H9 (cell line): Measurements from ENCODE around the gene FBXO40. TPM values are rescaled to one million over a fixed set of nuclear protein-coding genes. Genes with fewer than 3 reads are reported as not detected.

Experiments used
- DNase-seq: peaks from one replicate; pipeline ENCODE4 v3.0.0-alpha.2; 2017
- H2AFZ ChIP-seq: one replicate; pipeline ENCODE4 v1.6.1; 2013; ENCODE audit warnings: mild to moderate bottlenecking, low read length, control low read depth, moderate library complexity
- H2AK5ac ChIP-seq: 2 replicates; pipeline ENCODE4 v1.6.1; 2013; ENCODE audit warnings: low read length, control low read depth, mixed read lengths; ENCODE audit not compliant: insufficient read length
- H2BK120ac ChIP-seq: one replicate; pipeline ENCODE4 v1.6.1; 2013; ENCODE audit warnings: low read depth, mild to moderate bottlenecking, low read length, control low read depth, inconsistent platforms; ENCODE audit not compliant: poor library complexity, severe bottlenecking
- H2BK12ac ChIP-seq: 2 replicates; pipeline ENCODE4 v1.6.1; 2013; ENCODE audit warnings: low read length, control low read depth, mixed read lengths, low read depth; ENCODE audit not compliant: insufficient read length
- H2BK15ac ChIP-seq: 2 replicates; pipeline ENCODE4 v1.6.1; 2013; ENCODE audit warnings: low read depth, low read length, control low read depth
- H2BK20ac ChIP-seq: one replicate; pipeline ENCODE4 v1.6.1; 2013; ENCODE audit warnings: low read depth, mild to moderate bottlenecking, low read length, control low read depth, inconsistent platforms; ENCODE audit not compliant: poor library complexity, severe bottlenecking
- H2BK5ac ChIP-seq: 2 replicates; pipeline ENCODE4 v1.6.1; 2013; ENCODE audit warnings: low read length, control low read depth, mixed read lengths; ENCODE audit not compliant: insufficient read length
- H3K14ac ChIP-seq: 2 replicates; pipeline ENCODE4 v1.6.1; 2013; ENCODE audit warnings: low read length, control low read depth; ENCODE audit not compliant: insufficient read depth
- H3K18ac ChIP-seq: 2 replicates; pipeline ENCODE4 v1.6.1; 2013; ENCODE audit warnings: low read depth, mild to moderate bottlenecking, mixed read lengths, low read length, control low read depth; ENCODE audit not compliant: insufficient read length
- H3K23ac ChIP-seq: 2 replicates; pipeline ENCODE4 v1.6.1; 2013; ENCODE audit warnings: low read length, control low read depth, mixed read lengths, low read depth; ENCODE audit not compliant: insufficient read length
- H3K23me2 ChIP-seq: 2 replicates; pipeline ENCODE4 v1.6.1; 2013; ENCODE audit warnings: low read depth, mild to moderate bottlenecking, mixed read lengths, low read length, control low read depth; ENCODE audit not compliant: insufficient read length, poor library complexity, severe bottlenecking
- H3K27ac ChIP-seq: 2 replicates; pipeline ENCODE4 v1.5.1; 2013; ENCODE audit warnings: low read length, control low read depth, mixed read lengths, low read depth; ENCODE audit not compliant: insufficient read length
- H3K27me3 ChIP-seq: 2 replicates; pipeline ENCODE4 v1.6.1; 2013; ENCODE audit warnings: low read length, control low read depth, inconsistent platforms; ENCODE audit not compliant: insufficient read depth
- H3K4ac ChIP-seq: 2 replicates; pipeline ENCODE4 v1.6.1; 2013; ENCODE audit warnings: low read depth, mild to moderate bottlenecking, control low read depth, inconsistent platforms, low read length, moderate library complexity
- H3K4me1 ChIP-seq: 2 replicates; pipeline ENCODE4 v1.6.1; 2013; ENCODE audit warnings: low read length, control low read depth, inconsistent platforms; ENCODE audit not compliant: insufficient read depth
- H3K4me2 ChIP-seq: 2 replicates; pipeline ENCODE4 v1.6.1; 2013; ENCODE audit warnings: low read length, control low read depth, mixed read lengths; ENCODE audit not compliant: insufficient read length, insufficient read depth
- H3K56ac ChIP-seq: 2 replicates; pipeline ENCODE4 v1.6.1; 2013; ENCODE audit warnings: low read depth, mild to moderate bottlenecking, mixed read lengths, low read length, control low read depth; ENCODE audit not compliant: insufficient read length
- H3K79me1 ChIP-seq: 2 replicates; pipeline ENCODE4 v1.6.1; 2013; ENCODE audit warnings: low read depth, mild to moderate bottlenecking, moderate library complexity, low read length, control low read depth, inconsistent platforms; ENCODE audit not compliant: insufficient read depth, poor library complexity, severe bottlenecking
- H3K79me2 ChIP-seq: 2 replicates; pipeline ENCODE4 v1.6.1; 2013; ENCODE audit warnings: low read length, control low read depth, inconsistent platforms; ENCODE audit not compliant: insufficient read depth
- H3K9ac ChIP-seq: 2 replicates; pipeline ENCODE4 v1.6.1; 2013; ENCODE audit warnings: low read length, control low read depth, mixed read lengths; ENCODE audit not compliant: insufficient read length; ENCODE audit errors: extremely low read depth
- H3K9me3 ChIP-seq: one replicate; pipeline ENCODE4 v1.6.1; 2013; ENCODE audit warnings: low read depth, low read length, inconsistent platforms; ENCODE audit not compliant: control insufficient read depth
- H3T11ph ChIP-seq: one replicate; pipeline ENCODE4 v1.6.1; 2013; ENCODE audit warnings: mild to moderate bottlenecking, low read length, control low read depth, inconsistent platforms
- H4K20me1 ChIP-seq: one replicate; pipeline ENCODE4 v1.6.1; 2013; ENCODE audit not compliant: control insufficient read depth, insufficient read length, insufficient read depth
- H4K5ac ChIP-seq: 2 replicates; pipeline ENCODE4 v1.6.1; 2013; ENCODE audit warnings: low read depth, mild to moderate bottlenecking, mixed read lengths, low read length, control low read depth; ENCODE audit not compliant: insufficient read length
- H4K8ac ChIP-seq: replicated peaks from 2 replicates; pipeline ENCODE4 v1.6.1; 2013; ENCODE audit warnings: low read length, control low read depth, mixed read lengths, low read depth; ENCODE audit not compliant: insufficient read length
- H4K91ac ChIP-seq: 2 replicates; pipeline ENCODE4 v1.6.1; 2013; ENCODE audit warnings: low read depth, mild to moderate bottlenecking, moderate library complexity, mixed read lengths, low read length, control low read depth; ENCODE audit not compliant: insufficient read length
- H3K27ac Mint-ChIP-seq, 3 experiments: 2 replicates in 2 of 3; 3 replicates in 1 of 3; pipeline ENCODE4 v1.8.0; 2020 to 2021; ENCODE audit warnings: mixed read lengths in 3 of 3, mild to moderate bottlenecking in 1 of 3, moderate library complexity in 1 of 3
- H3K27me3 Mint-ChIP-seq: 2 replicates; pipeline ENCODE4 v1.8.0; 2021; ENCODE audit warnings: low read depth, mild to moderate bottlenecking, moderate library complexity, mixed read lengths
- H3K36me3 Mint-ChIP-seq, 3 experiments: 2 replicates in 2 of 3; 3 replicates in 1 of 3; pipeline ENCODE4 v1.8.0; 2020 to 2021; ENCODE audit warnings: low read depth in 3 of 3, mixed read lengths in 3 of 3; ENCODE audit not compliant: insufficient read depth in 1 of 3
- H3K4me1 Mint-ChIP-seq, 2 experiments: 2 replicates each; pipeline ENCODE4 v1.8.0; 2020; ENCODE audit warnings: mixed read lengths in 2 of 2
- H3K4me3 Mint-ChIP-seq, 2 experiments: 2 replicates in 1 of 2; 3 replicates in 1 of 2; pipeline ENCODE4 v1.8.0; 2020 to 2021; ENCODE audit warnings: mild to moderate bottlenecking in 2 of 2, mixed read lengths in 2 of 2, moderate library complexity in 1 of 2
- H3K9me3 Mint-ChIP-seq, 2 experiments: 2 replicates in 1 of 2; 3 replicates in 1 of 2; pipeline ENCODE4 v1.8.0; 2020; ENCODE audit warnings: mild to moderate bottlenecking in 2 of 2, mixed read lengths in 2 of 2, moderate library complexity in 1 of 2
- WGBS: extraction: QIAGEN DNeasy Blood & Tissue Kit; methylation state at CpG from one replicate; pipeline ENCODE4 v1.1.7; 2013; ENCODE audit warnings: missing lambda C conversion rate, low lambda C conversion rate, mixed read lengths; ENCODE audit not compliant: insufficient read length; ENCODE audit errors: extremely low coverage; 5-methylcytosine and 5-hydroxymethylcytosine counted together
- total RNA-seq: library from RNA; stranded (reverse); gene quantifications from 2 replicates; pipeline ENCODE4 v1.2.1, GENCODE V29; 2021
- TF ChIP-seq, protein P1 (sequence below): fragments of 200-600 bp; sonication (generic); conservative IDR thresholded peaks from 3 replicates; pipeline ENCODE4 v1.8.0; 2021; ENCODE audit warnings: antibody characterized with exemption, mild to moderate bottlenecking

FBXO40 gene
- total RNA-seq, 1 experiment from 2014 or later: 0.04 TPM

DNA sequence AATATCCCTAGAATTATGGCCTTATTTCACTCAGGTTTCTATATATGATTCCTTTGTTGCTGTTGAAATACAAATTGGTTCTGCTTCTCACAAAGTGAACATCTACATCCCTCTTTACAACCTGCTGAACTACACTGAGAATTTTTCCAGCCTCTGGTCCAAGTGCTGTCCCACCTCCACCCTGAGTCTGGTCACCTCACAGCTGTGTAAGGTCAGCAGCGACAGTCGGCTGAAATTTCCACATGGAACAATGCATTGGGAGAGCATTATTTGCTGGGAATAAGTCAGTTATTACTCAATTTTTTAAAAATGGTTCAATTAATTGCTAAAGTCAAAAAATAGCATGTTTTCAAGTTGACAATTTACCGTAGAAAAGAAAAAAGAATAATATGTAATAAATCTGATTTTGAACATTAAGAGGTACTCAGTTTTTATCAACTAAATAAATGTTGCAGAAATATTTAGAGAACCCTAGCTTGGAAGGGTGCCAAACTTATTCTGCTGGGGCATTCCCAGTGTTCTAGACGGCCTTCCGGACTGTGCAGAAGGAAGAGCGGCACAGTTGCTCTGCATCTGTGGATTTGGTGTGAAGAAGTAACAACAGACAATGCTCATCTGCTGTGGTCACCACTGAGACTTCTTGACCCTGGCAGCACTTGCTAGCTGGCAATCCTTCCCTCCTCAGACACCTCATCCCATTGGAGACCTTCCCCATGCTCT lies 65.7 kb downstream of the FBXO40 start:
- Histone ChIP-seq H3K27me3 (no peaks in the 10 kb centered on the region), H2AFZ (no peak overlapping the region), H3K27ac (no peak overlapping the region), H3K23ac (no peak overlapping the region), H3K4ac (no peak overlapping the region), H2BK5ac (no peak overlapping the region), H3K56ac (no peak overlapping the region), H4K91ac (no peak overlapping the region), H3K79me1 (no peaks in the 10 kb centered on the region), H2AK5ac (no peak overlapping the region), H3K4me2 (no peak overlapping the region), H2BK20ac (no peak overlapping the region), H3K4me1 (no peaks in the 10 kb centered on the region; the same call in 1 of the 2 replicates), H3K14ac (no peak overlapping the region; the same call in 1 of the 2 replicates), H3K23me2 (no peaks in the 10 kb centered on the region), H3K79me2 (no peaks in the 10 kb centered on the region), H2BK15ac (no peak overlapping the region), H3T11ph (no peak overlapping the region), H3K18ac (no peak overlapping the region), H3K9me3 (no peaks in the 10 kb centered on the region), H4K20me1 (no peaks in the 10 kb centered on the region), H4K5ac (no peak overlapping the region), H4K8ac (no peak overlapping the region), H3K9ac (no peak overlapping the region), H2BK12ac (no peak overlapping the region), H2BK120ac (no peak overlapping the region)
- no peak for DNase-seq
- Mint-ChIP-seq H3K4me3 (no peak overlapping the region), H3K9me3 (no peaks in the 10 kb centered on the region), H3K4me1 (peaks cover 11% of the 10 kb centered on the region in 2 experiments), H3K36me3 (peaks cover 2 to 12% (median 4%) of the 10 kb centered on the region in 3 experiments; a peak in 4 of 7 replicates), H3K27me3 (no peaks in the 10 kb centered on the region), H3K27ac (no peak overlapping the region; a peak in 1 of 7 replicates)
- TF ChIP-seq, protein P1, sequence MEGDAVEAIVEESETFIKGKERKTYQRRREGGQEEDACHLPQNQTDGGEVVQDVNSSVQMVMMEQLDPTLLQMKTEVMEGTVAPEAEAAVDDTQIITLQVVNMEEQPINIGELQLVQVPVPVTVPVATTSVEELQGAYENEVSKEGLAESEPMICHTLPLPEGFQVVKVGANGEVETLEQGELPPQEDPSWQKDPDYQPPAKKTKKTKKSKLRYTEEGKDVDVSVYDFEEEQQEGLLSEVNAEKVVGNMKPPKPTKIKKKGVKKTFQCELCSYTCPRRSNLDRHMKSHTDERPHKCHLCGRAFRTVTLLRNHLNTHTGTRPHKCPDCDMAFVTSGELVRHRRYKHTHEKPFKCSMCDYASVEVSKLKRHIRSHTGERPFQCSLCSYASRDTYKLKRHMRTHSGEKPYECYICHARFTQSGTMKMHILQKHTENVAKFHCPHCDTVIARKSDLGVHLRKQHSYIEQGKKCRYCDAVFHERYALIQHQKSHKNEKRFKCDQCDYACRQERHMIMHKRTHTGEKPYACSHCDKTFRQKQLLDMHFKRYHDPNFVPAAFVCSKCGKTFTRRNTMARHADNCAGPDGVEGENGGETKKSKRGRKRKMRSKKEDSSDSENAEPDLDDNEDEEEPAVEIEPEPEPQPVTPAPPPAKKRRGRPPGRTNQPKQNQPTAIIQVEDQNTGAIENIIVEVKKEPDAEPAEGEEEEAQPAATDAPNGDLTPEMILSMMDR: no peak
- WGBS: no CpG with 5 or more reads among the region's 6 CpGs
